NCI-H446 (cell line): ENCODE results near the gene LRRC46.

Experiments used
- DNase-seq, 2 experiments: peaks; one replicate each; lab custom pipeline; 2025; lab: John Stamatoyannopoulos, UW

Gene LRRC46

DNA sequence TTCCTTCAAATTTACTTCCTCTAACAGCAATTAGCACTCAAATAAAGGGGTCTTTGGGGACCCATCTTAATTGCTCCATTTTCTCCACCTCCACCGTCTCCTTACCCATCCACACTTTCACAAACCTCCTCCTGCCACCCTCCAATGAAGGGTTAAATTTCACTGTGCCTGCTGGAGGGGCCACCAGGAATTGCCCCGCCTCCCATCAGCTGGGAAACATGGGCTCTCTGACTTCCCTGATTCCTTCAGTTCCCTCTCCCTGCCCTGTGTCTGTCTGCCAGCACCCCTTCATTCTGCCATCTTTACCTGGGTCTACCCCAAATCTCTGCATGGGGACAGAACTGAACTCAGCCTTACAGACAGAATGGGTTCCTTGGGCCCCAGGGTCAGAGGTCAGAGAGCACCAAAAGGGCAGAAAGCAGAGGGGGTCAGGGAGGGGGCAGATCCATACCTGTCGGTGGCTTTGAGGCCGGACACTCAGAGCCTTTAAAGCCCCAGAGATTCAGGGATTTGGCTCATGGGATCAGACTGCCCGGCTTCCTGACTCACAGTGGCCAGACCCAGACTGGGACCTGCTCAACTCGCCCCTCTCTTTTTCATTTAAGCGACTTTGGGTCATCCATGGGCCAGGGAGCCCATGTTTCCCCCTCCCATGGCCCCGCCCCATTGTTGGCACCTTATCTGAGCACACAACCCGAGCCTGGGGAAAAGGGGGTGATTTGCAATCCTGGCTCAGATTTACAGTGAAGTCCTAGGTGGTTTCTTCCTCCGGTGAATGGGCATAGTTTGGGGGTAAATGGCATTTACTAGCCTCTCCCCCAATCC is 46.9 kb downstream of the LRRC46 start:
- DNase-seq: no peak

DNA sequence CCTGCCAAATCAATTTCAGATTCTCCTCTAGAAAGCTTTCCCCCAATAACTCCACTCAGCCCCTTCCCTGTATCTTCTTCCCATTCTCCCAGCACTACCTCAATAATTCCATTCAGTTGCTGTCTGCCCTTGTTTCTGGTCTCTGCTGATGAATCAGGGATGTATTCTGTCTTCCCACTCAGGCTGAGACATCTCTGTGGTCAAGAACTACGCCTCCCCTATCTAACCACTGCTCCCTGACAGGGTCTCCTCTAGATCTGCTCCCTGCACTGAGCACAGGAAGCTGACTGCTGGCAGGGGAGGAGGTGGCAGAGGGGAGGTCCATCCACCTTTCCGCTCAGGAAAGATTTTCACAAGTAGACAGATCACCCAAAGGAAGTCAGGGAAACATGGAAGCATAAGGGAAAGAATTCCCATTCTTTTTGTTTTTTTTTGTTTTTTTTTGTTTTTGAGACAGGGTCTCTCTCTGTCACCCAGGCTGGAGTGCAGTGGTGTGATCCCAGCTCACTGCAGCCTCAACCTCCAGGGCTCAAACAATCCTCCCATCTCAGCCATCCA is 47.6 kb downstream of the LRRC46 start:
- DNase-seq: no peak

- DNase-seq: no peak
Observed at GRCh38 chr17:47879776-47880454, 48.4 kb downstream of the LRRC46 start.

- no peak for DNase-seq
Observed at GRCh38 chr17:47882247-47882646, 50.8 kb downstream of the LRRC46 start.

- DNase-seq: no peak
Observed at GRCh38 chr17:47882695-47883588, 51.5 kb downstream of the LRRC46 start.

GRCh38 chr17:47883589-47884426 is 52.3 kb downstream of the LRRC46 start:
- no peak for DNase-seq

GRCh38 chr17:47884427-47884740 is 52.9 kb downstream of the LRRC46 start:
- no peak for DNase-seq

DNA sequence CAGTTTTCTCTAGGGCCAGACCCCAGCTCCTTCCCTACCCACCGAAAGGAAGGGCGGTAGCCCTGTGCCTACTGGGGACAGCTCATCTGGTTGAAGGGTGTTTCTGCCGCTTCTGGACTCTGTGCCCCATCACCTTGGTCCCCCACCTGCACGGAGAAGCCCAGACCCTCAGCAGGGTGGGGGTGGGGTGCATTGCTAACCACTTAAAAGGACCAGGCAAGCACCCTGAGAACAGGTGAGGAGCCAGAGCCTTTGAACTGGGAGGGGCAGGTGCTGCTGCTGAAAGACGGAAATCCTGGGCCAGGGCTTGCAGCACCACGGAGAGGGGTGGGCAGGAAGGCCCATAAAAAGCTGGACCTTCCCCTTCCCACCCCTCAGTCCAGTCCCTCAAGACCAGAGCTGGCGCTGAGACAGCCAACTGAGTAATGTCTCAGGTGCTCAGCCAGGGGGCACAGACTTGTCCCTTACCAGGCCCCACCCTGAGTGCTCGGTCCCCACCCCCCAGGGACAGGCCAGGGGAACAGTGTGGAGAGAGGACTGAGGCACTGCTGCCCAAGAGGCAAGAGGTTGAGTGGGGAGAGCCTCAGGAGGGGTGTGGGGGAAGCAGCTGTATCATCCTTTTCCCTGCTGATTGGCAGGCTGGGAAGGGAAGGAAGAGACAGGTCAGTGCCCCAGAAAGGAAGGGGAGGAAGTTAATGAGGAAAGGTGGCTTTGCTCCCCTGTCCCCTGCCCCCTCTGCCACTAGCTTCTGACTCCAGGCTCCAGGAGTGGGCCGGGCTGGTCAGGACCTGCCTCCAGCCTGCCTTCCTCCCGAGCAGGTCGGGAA is 53.6 kb downstream of the LRRC46 start:
- DNase-seq: no peak
